H1 (cell line): Measurements from ENCODE around the gene XPNPEP3. TPM values are rescaled to one million over a fixed set of nuclear protein-coding genes. Genes with fewer than 3 reads are reported as not detected.
A peak's percentile ranks its signal among the peaks of the same experiment; 100 is the strongest.

Experiments
- CTCF ChIA-PET: fragments of 300-600 bp; sonication (Branson Sonifier 250); formaldehyde crosslinking; loops from one replicate; lab custom pipeline; 2021; ENCODE audit not compliant: partially characterized antibody; lab: Charles Lee
- POLR2A ChIA-PET: fragments of 300-600 bp; sonication (Branson Sonifier 250); formaldehyde crosslinking; loops from one replicate; lab custom pipeline; 2021; ENCODE audit warnings: inconsistent platforms; ENCODE audit not compliant: partially characterized antibody; lab: Charles Lee
- DNase-seq, 2 experiments: peaks; one replicate each; pipeline versions ENCODE4 v3.0.0 to v3.0.0-alpha.2; 2010 to 2022; ENCODE audit warnings: low spot score in 2 of 2, low read depth in 1 of 2, mixed read lengths in 1 of 2
- FAIRE-seq: peaks from 2 replicates; lab custom pipeline; 2011; peaks lifted over from hg19 to GRCh38; lab: Jason Lieb, UNC
- H2AFZ ChIP-seq: 2 replicates; pipeline ENCODE4 v1.8.1; 2012; ENCODE audit warnings: low read length, inconsistent platforms
- H2AK5ac ChIP-seq: 2 replicates; pipeline ENCODE4 v1.6.1; 2013; ENCODE audit warnings: low read depth, low read length
- H2BK120ac ChIP-seq: replicated peaks from 2 replicates; pipeline ENCODE3; 2013; ENCODE audit warnings: low read depth, low read length, inconsistent platforms
- H2BK12ac ChIP-seq: 2 replicates; pipeline ENCODE4 v1.6.1; 2013; ENCODE audit warnings: low read depth, low read length
- H2BK15ac ChIP-seq: 2 replicates; pipeline ENCODE4 v1.6.1; 2013; ENCODE audit warnings: low read length
- H2BK20ac ChIP-seq: 2 replicates; pipeline ENCODE4 v1.6.1; 2013; ENCODE audit warnings: low read length
- H2BK5ac ChIP-seq: 2 replicates; pipeline ENCODE4 v1.6.1; 2013; ENCODE audit warnings: low read depth, low read length
- H3K14ac ChIP-seq: 2 replicates; pipeline ENCODE4 v1.6.1; 2013; ENCODE audit warnings: inconsistent platforms; ENCODE audit not compliant: insufficient read length
- H3K18ac ChIP-seq: 2 replicates; pipeline ENCODE4 v1.6.1; 2013; ENCODE audit warnings: low read length; ENCODE audit errors: extremely low read depth
- H3K23ac ChIP-seq: 2 replicates; pipeline ENCODE4 v1.6.1; 2013; ENCODE audit warnings: inconsistent platforms; ENCODE audit not compliant: insufficient read length
- H3K23me2 ChIP-seq: 2 replicates; pipeline ENCODE4 v1.6.1; 2013; ENCODE audit warnings: low read depth, low read length
- H3K27ac ChIP-seq: 2 replicates; pipeline ENCODE4 v1.6.1; 2011; ENCODE audit warnings: low read depth, low read length, inconsistent platforms
- H3K27me3 ChIP-seq, 4 experiments: replicated peaks in 1 of 4; 1 replicate in 1 of 4; 2 replicates in 3 of 4; pipeline versions ENCODE4 v1.6.1 to v1.8.1; 2011 to 2013; ENCODE audit warnings: low read length in 3 of 4, mild to moderate bottlenecking in 3 of 4, inconsistent platforms in 2 of 4, mixed read lengths in 2 of 4, moderate library complexity in 1 of 4; ENCODE audit not compliant: control insufficient read depth in 3 of 4, insufficient read depth in 3 of 4; ENCODE audit errors: extremely low read depth in 1 of 4
- H3K36me3 ChIP-seq, 4 experiments: 2 replicates each; pipeline versions ENCODE4 v1.6.1 to v1.8.1; 2011 to 2013; ENCODE audit warnings: mild to moderate bottlenecking in 4 of 4, low read length in 3 of 4, moderate library complexity in 2 of 4, control low read depth in 1 of 4, inconsistent platforms in 1 of 4; ENCODE audit not compliant: insufficient read depth in 4 of 4, control insufficient read depth in 2 of 4
- H3K4ac ChIP-seq: replicated peaks from 2 replicates; pipeline ENCODE3; 2013; ENCODE audit warnings: low read length, low read depth, mixed read lengths, inconsistent platforms; ENCODE audit not compliant: insufficient read length
- H3K4me1 ChIP-seq, 4 experiments: replicated peaks in 1 of 4; 1 replicate in 1 of 4; 2 replicates in 3 of 4; pipeline versions ENCODE4 v1.6.1 to v1.8.1; 2011 to 2013; ENCODE audit warnings: low read length in 3 of 4, inconsistent platforms in 2 of 4, mixed read lengths in 1 of 4; ENCODE audit not compliant: insufficient read depth in 4 of 4, control insufficient read depth in 3 of 4
- H3K4me2 ChIP-seq, 2 experiments: 2 replicates each; pipeline versions ENCODE4 v1.6.1 to v1.8.1; 2011 to 2013; ENCODE audit warnings: low read depth in 2 of 2, low read length in 2 of 2, control low read depth in 1 of 2, inconsistent platforms in 1 of 2, mild to moderate bottlenecking in 1 of 2; ENCODE audit not compliant: insufficient read depth in 1 of 2
- H3K4me3 ChIP-seq, 4 experiments: fragments of 200-600, 300-600 bp in 1 of 4; sonication (generic), shearing (Covaris generic), sonication (Bioruptor Twin) in 1 of 4; 2 replicates each; pipeline versions ENCODE4 v1.5.1 to v1.8.1; 2011 to 2016; ENCODE audit warnings: low read length in 4 of 4, low read depth in 3 of 4, control low read depth in 2 of 4, inconsistent platforms in 2 of 4, mild to moderate bottlenecking in 2 of 4, mixed read lengths in 1 of 4, moderate library complexity in 1 of 4; ENCODE audit not compliant: insufficient read depth in 2 of 4; ENCODE audit errors: extremely low read depth in 1 of 4
- H3K56ac ChIP-seq: replicated peaks from 2 replicates; pipeline ENCODE3; 2013; ENCODE audit warnings: low read depth, mild to moderate bottlenecking, mixed read lengths, low read length, inconsistent platforms; ENCODE audit not compliant: insufficient read length
- H3K79me1 ChIP-seq: 2 replicates; pipeline ENCODE4 v1.6.1; 2013; ENCODE audit warnings: low read depth, low read length, control low read depth
- H3K79me2 ChIP-seq, 2 experiments: 2 replicates each; pipeline versions ENCODE4 v1.6.1 to v1.8.1; 2012 to 2013; ENCODE audit warnings: low read length in 2 of 2, mild to moderate bottlenecking in 2 of 2, inconsistent platforms in 1 of 2; ENCODE audit not compliant: insufficient read depth in 2 of 2, control insufficient read depth in 1 of 2
- H3K9ac ChIP-seq, 4 experiments: replicated peaks in 1 of 4; 1 replicate in 1 of 4; 2 replicates in 3 of 4; pipeline versions ENCODE4 v1.6.1 to v1.8.1; 2011 to 2013; ENCODE audit warnings: low read depth in 3 of 4, low read length in 3 of 4, control low read depth in 2 of 4, mild to moderate bottlenecking in 2 of 4, moderate library complexity in 2 of 4, inconsistent platforms in 1 of 4; ENCODE audit errors: extremely low read depth in 1 of 4
- H3K9me3 ChIP-seq, 2 experiments: 2 replicates each; pipeline versions ENCODE4 v1.6.1 to v1.8.1; 2012 to 2013; ENCODE audit warnings: mild to moderate bottlenecking in 2 of 2, moderate library complexity in 2 of 2, control low read depth in 1 of 2, inconsistent platforms in 1 of 2, low read depth in 1 of 2, low read length in 1 of 2, mixed read lengths in 1 of 2; ENCODE audit not compliant: insufficient read depth in 2 of 2
- H4K20me1 ChIP-seq, 2 experiments: replicated peaks in 1 of 2; 2 replicates each; pipeline versions ENCODE3 to v1.8.1; 2011 to 2013; ENCODE audit warnings: inconsistent platforms in 2 of 2, low read length in 2 of 2, mild to moderate bottlenecking in 1 of 2; ENCODE audit not compliant: insufficient read depth in 2 of 2, control insufficient read depth in 1 of 2
- H4K5ac ChIP-seq: 2 replicates; pipeline ENCODE4 v1.6.1; 2013; ENCODE audit warnings: low read length, low read depth, mixed read lengths, inconsistent platforms; ENCODE audit not compliant: insufficient read length
- H4K8ac ChIP-seq: 2 replicates; pipeline ENCODE4 v1.8.0; 2013; ENCODE audit warnings: mild to moderate bottlenecking, moderate library complexity, low read length, inconsistent platforms; ENCODE audit not compliant: insufficient read depth; ENCODE audit errors: extremely low read depth
- H4K91ac ChIP-seq: replicated peaks from 2 replicates; pipeline ENCODE3; 2013; ENCODE audit warnings: low read length, mixed read lengths, inconsistent platforms; ENCODE audit not compliant: insufficient read length
- CBX5 ChIP-seq: fragments of 300-800, 300-1000 bp; sonication (generic); IDR thresholded peaks from 2 replicates; pipeline ENCODE4 v1.7.1; 2016; ENCODE audit warnings: antibody characterized with exemption, low read length, low read depth
- CHD2 ChIP-seq: IDR thresholded peaks from 2 replicates; pipeline ENCODE4 v1.6.1; 2012; ENCODE audit warnings: low read length, improper control_type of control experiment
- E2F6 ChIP-seq: IDR thresholded peaks from 2 replicates; pipeline ENCODE4 v1.6.1; 2012; ENCODE audit warnings: inconsistent platforms
- EZH2 ChIP-seq: fragments of 200-600 bp; sonication (generic); IDR thresholded peaks from 2 replicates; pipeline ENCODE4 v1.7.1; 2012; ENCODE audit warnings: low read depth, mild to moderate bottlenecking, moderate library complexity, low read length, inconsistent platforms; ENCODE audit not compliant: severe bottlenecking
- KDM1A ChIP-seq: fragments of 200-600, 300-600 bp; sonication (generic); IDR thresholded peaks from 2 replicates; pipeline ENCODE4 v1.7.1; 2016; ENCODE audit warnings: mild to moderate bottlenecking, low read length, borderline replicate concordance
- KDM4A ChIP-seq: IDR thresholded peaks from one replicate; pipeline ENCODE4 v1.7.1; 2012; ENCODE audit warnings: low read depth, mild to moderate bottlenecking, moderate library complexity, low read length, inconsistent platforms; ENCODE audit not compliant: severe bottlenecking
- KDM5A ChIP-seq: fragments of 200-600 bp; IDR thresholded peaks from 2 replicates; pipeline ENCODE4 v1.7.1; 2012; ENCODE audit warnings: mild to moderate bottlenecking, low read length, inconsistent platforms, mixed read lengths
- POU5F1 ChIP-seq: IDR thresholded peaks from 2 replicates; pipeline ENCODE4 v1.6.1; 2011; ENCODE audit warnings: low read depth, mild to moderate bottlenecking, low read length, moderate library complexity
- RXRA ChIP-seq: IDR thresholded peaks from 2 replicates; pipeline ENCODE4 v1.6.1; 2011; ENCODE audit warnings: low read depth, mild to moderate bottlenecking, low read length, moderate library complexity; ENCODE audit not compliant: insufficient read depth
- SAP30 ChIP-seq: fragments of 300-600 bp; sonication (generic); IDR thresholded peaks from 2 replicates; pipeline ENCODE4 v1.7.1; 2012; ENCODE audit warnings: low read length, moderate library complexity, mild to moderate bottlenecking, inconsistent platforms; ENCODE audit not compliant: insufficient read depth, insufficient replicate concordance
- SP4 ChIP-seq: IDR thresholded peaks from 2 replicates; pipeline ENCODE4 v1.6.1; 2012; ENCODE audit warnings: low read length, inconsistent platforms
- TBP ChIP-seq: IDR thresholded peaks from 2 replicates; pipeline ENCODE4 v1.6.1; 2011; ENCODE audit warnings: low read depth, low read length, improper control_type of control experiment
- YY1 ChIP-seq: IDR thresholded peaks from 2 replicates; pipeline ENCODE4 v1.6.1; 2011; ENCODE audit warnings: low read depth, mild to moderate bottlenecking, low read length
- WGBS, 2 experiments: shearing (Covaris generic) in 1 of 2; methylation state at CpG; one replicate each; pipeline versions ENCODE4 v1.1.6 to v1.1.7; 2013 to 2015; ENCODE audit warnings: low lambda C conversion rate in 2 of 2, mixed read lengths in 2 of 2, inconsistent platforms in 1 of 2, low coverage in 1 of 2, missing lambda C conversion rate in 1 of 2; ENCODE audit not compliant: insufficient replicate concordance in 2 of 2, insufficient coverage in 1 of 2, insufficient read length in 1 of 2; ENCODE audit errors: extremely low coverage in 1 of 2, missing lambda C conversion rate in 1 of 2; 5-methylcytosine and 5-hydroxymethylcytosine counted together
- polyA plus RNA-seq, 7 experiments: library from polyadenylated mRNA; depleted of rRNA in 3 of 7; stranded (reverse) in 5 of 7; unstranded in 2 of 7; fragments of >200 nt in 5 of 7; fragments of 200-250 nt in 2 of 7; gene quantifications; 1 replicate in 5 of 7; 2 replicates in 1 of 7; 4 replicates in 1 of 7; pipeline versions ENCODE4 v1.2.1 to v1.2.3, GENCODE V29; 2011 to 2013; ENCODE audit warnings: missing spikeins in 2 of 7, mixed read lengths in 2 of 7
- total RNA-seq: library from RNA; stranded (reverse); fragmentation: NEBNext Ultra II Directional; extraction: Animal tissue kit (Norgen Biotek cat#: 25700); gene quantifications from 2 replicates; pipeline ENCODE4 v1.2.1, GENCODE V29; 2021
- TF ChIP-seq, protein P1 (sequence below): IDR thresholded peaks from 2 replicates; pipeline ENCODE4 v1.6.1; 2012; ENCODE audit warnings: inconsistent platforms

Gene XPNPEP3
- total and polyA plus RNA-seq, 2 of the 8 experiments (the other 6 are each of a cell fraction or from before 2014, with no cell fraction given), result 25.8 to 29.2 TPM

DNA sequence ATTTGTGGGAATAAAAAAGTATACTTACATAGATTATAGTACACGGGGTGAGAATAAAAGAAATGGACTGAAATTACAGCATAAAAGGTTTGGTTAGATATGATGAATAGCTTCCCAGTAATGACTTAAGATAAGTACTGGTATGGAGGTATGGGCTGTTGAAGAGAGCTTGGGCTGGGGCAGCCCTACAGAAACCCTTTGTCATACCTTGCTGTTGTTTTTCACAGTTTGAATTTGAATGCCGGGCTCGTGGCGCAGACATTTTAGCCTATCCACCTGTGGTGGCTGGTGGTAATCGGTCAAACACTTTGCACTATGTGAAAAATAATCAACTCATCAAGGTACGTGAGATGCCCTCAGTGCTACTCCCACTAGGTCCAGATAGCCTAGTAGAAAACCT, 51.9 kb downstream of the XPNPEP3 start:
- peaks cover 0 to 15% (median under 1%) of the 10 kb centered on the region in 4 experiments; a peak in 2 of 8 replicates for H3K36me3 ChIP-seq
- H3K79me2 ChIP-seq, result no peaks in the 10 kb centered on the region
- no peak overlapping the region for H2BK15ac ChIP-seq
- FAIRE-seq, result no peak
- DNase-seq, result peak in 1 of 2 experiments; percentile 9
- no peak overlapping the region for H3K27ac ChIP-seq
- POLR2A ChIA-PET, result interaction anchor here (1.0 kb wide), 1 partner anchor 188 kb away, joined by 3 read pairs; no protein-coding TSS in a partner anchor
- no peak overlapping the region for H4K91ac ChIP-seq
- H3K79me1 ChIP-seq, result no peaks in the 10 kb centered on the region
- H2BK12ac ChIP-seq, result no peak overlapping the region
- H3K23ac ChIP-seq, result no peak overlapping the region
- no peak overlapping the region for H3K9ac ChIP-seq
- CTCF ChIA-PET, result interaction anchor here (0.9 to 3.6 kb wide), 2 partner anchors 13 to 249 kb away, joined by 3 to 25 read pairs; no protein-coding TSS in a partner anchor
- no peak overlapping the region for H4K8ac ChIP-seq
- no peak overlapping the region for H2BK120ac ChIP-seq
- no peak overlapping the region for H3K4me2 ChIP-seq
- no peak overlapping the region for H3K4me3 ChIP-seq
- WGBS, 2 experiments, result 80% methylated on average over 6 of the region's 6 CpGs; no CpG with 5 or more reads in 1 of the 2 experiments
- no peak overlapping the region for H3K14ac ChIP-seq
- no peak overlapping the region for H3K18ac ChIP-seq
- no peak overlapping the region for H3K56ac ChIP-seq
- no peaks in the 10 kb centered on the region for H3K9me3 ChIP-seq
- no peak overlapping the region for H2AFZ ChIP-seq
- H2BK5ac ChIP-seq, result no peak overlapping the region
- H3K4me1 ChIP-seq, result peaks cover 0 to 3% (median 0%) of the 10 kb centered on the region in 4 experiments; a peak in 1 of 7 replicates
- H4K5ac ChIP-seq, result no peak overlapping the region
- no peak overlapping the region for H2AK5ac ChIP-seq
- no peaks in the 10 kb centered on the region for H3K23me2 ChIP-seq
- H2BK20ac ChIP-seq, result no peak overlapping the region
- no peaks in the 10 kb centered on the region for H4K20me1 ChIP-seq
- H3K27me3 ChIP-seq, result no peaks in the 10 kb centered on the region
- no peak overlapping the region for H3K4ac ChIP-seq
- no peak for TF ChIP-seq TBP
- TF ChIP-seq POU5F1, result no peak
- TF ChIP-seq CHD2, result no peak
- no peak for TF ChIP-seq SAP30
- no peak for TF ChIP-seq EZH2
- TF ChIP-seq KDM4A, result no peak
- no peak for TF ChIP-seq CBX5
- TF ChIP-seq SP4, result no peak
- no peak for TF ChIP-seq E2F6
- TF ChIP-seq, protein P1, sequence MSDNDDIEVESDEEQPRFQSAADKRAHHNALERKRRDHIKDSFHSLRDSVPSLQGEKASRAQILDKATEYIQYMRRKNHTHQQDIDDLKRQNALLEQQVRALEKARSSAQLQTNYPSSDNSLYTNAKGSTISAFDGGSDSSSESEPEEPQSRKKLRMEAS, result no peak
- no peak for TF ChIP-seq KDM1A
- no peak for TF ChIP-seq RXRA
- TF ChIP-seq YY1, result no peak
- TF ChIP-seq KDM5A, result no peak
